NCI-H2081 treated with DMSO at 0.1 percent for 48 hours (cell line): Measurements from ENCODE around the gene PPP2R2C.

Experiments used
- DNase-seq: peaks from one replicate; lab custom pipeline; 2025; lab: John Stamatoyannopoulos, UW

The PPP2R2C gene

GRCh38 chr4:6472387-6473263, at the start of gene PPP2R2C:
Gene PPP2R2C (minus strand): TSS chr4:6472614. CDS start chr4:6472229, 385 bp downstream.
- no peak for DNase-seq

- no peak for DNase-seq
Observed at GRCh38 chr4:6520978-6521377, 48.6 kb upstream of the PPP2R2C start.

- no peak for DNase-seq
Observed at GRCh38 chr4:6520051-6520636, 47.7 kb upstream of the PPP2R2C start.

GRCh38 chr4:6517171-6517570, 44.8 kb upstream of the PPP2R2C start:
- no peak for DNase-seq

GRCh38 chr4:6516762-6517161, 44.3 kb upstream of the PPP2R2C start:
- DNase-seq = no peak

GRCh38 chr4:6516281-6516680, 43.9 kb upstream of the PPP2R2C start:
- DNase-seq = no peak

GRCh38 chr4:6513678-6514077, 41.3 kb upstream of the PPP2R2C start:
- DNase-seq = no peak

- DNase-seq = no peak
Observed at GRCh38 chr4:6509587-6509986, 37.2 kb upstream of the PPP2R2C start.

GRCh38 chr4:6507345-6507744, 34.9 kb upstream of the PPP2R2C start:
- no peak for DNase-seq

- no peak for DNase-seq
Observed at GRCh38 chr4:6506616-6507140, 34.3 kb upstream of the PPP2R2C start.

- DNase-seq = no peak
Observed at GRCh38 chr4:6504900-6505496, 32.6 kb upstream of the PPP2R2C start.

GRCh38 chr4:6502747-6503465, 30.5 kb upstream of the PPP2R2C start:
- DNase-seq = no peak

- no peak for DNase-seq
Observed at GRCh38 chr4:6502147-6502546, 29.7 kb upstream of the PPP2R2C start.

- no peak for DNase-seq
Observed at GRCh38 chr4:6501171-6501570, 28.8 kb upstream of the PPP2R2C start.

- DNase-seq = no peak
Observed at GRCh38 chr4:6500481-6501140, 28.2 kb upstream of the PPP2R2C start.

- DNase-seq = no peak
Observed at GRCh38 chr4:6499238-6499600, 26.8 kb upstream of the PPP2R2C start.

GRCh38 chr4:6498511-6499237, 26.3 kb upstream of the PPP2R2C start:
- no peak for DNase-seq

- no peak for DNase-seq
Observed at GRCh38 chr4:6497796-6498195, 25.4 kb upstream of the PPP2R2C start.

GRCh38 chr4:6495736-6496135, 23.3 kb upstream of the PPP2R2C start:
- DNase-seq = no peak

GRCh38 chr4:6495296-6495590, 22.8 kb upstream of the PPP2R2C start:
- DNase-seq = no peak
